Esophagus muscularis mucosa (tissue), 4 donors: ENCODE data around the gene TUBB8. TPM values are rescaled to one million over a fixed set of nuclear protein-coding genes. Genes with fewer than 3 reads are reported as not detected.
A peak's percentile ranks its signal among the peaks of the same experiment; 100 is the strongest.
"Not testable (repeated sequence)": the region's sequence is repeated elsewhere in the genome, so short reads cannot be mapped to it uniquely, and the experiment has no call there.

Experiments used
- DNase-seq: peaks from one replicate; pipeline ENCODE4 v3.0.0-alpha.2; 2017; ENCODE audit errors: extremely low spot score
- H3K27ac ChIP-seq, 4 donors: fragments of 200-600 bp; sonication (generic); replicated peaks in 1 of 4; 1 replicate in 3 of 4; 2 replicates in 1 of 4; pipeline ENCODE4 v1.5.1; 2016 to 2019; ENCODE audit warnings: mild to moderate bottlenecking in 1 of 4
- H3K27me3 ChIP-seq, 4 donors: fragments of 200-600 bp; sonication (generic); one replicate each; pipeline versions ENCODE4 v1.5.1 to v1.6.0; 2016 to 2019
- H3K36me3 ChIP-seq, 4 donors: fragments of 200-600 bp; sonication (generic); one replicate each; pipeline ENCODE4 v1.5.1; 2016 to 2019
- H3K4me1 ChIP-seq, 4 donors: fragments of 200-600 bp; sonication (generic); one replicate each; pipeline ENCODE4 v1.5.1; 2016 to 2019
- H3K4me3 ChIP-seq, 4 donors: fragments of 200-600 bp; sonication (generic); 1 replicate in 2 of 4; 2 replicates in 2 of 4; pipeline ENCODE4 v1.5.1; 2016 to 2019; ENCODE audit warnings: mild to moderate bottlenecking in 4 of 4, moderate library complexity in 1 of 4
- H3K9me3 ChIP-seq, 4 donors: fragments of 200-600 bp; sonication (generic); 1 replicate in 3 of 4; 2 replicates in 1 of 4; pipeline ENCODE4 v1.5.1; 2016 to 2019
- CTCF ChIP-seq, 3 experiments: fragments of 200-600 bp in 2 of 3; fragments of 450-650 bp in 1 of 3; sonication (generic) in 2 of 3; IDR thresholded peaks; one replicate each; pipeline ENCODE4 v1.5.1; 2017 to 2019; ENCODE audit warnings: antibody characterized with exemption in 3 of 3, mild to moderate bottlenecking in 2 of 3, moderate library complexity in 1 of 3
- EP300 ChIP-seq: sonication (generic); formaldehyde crosslinking; IDR thresholded peaks from one replicate; pipeline ENCODE4 v1.6.1; 2017; ENCODE audit warnings: antibody characterized with exemption
- POLR2A ChIP-seq: fragments of 450-650 bp; IDR thresholded peaks from one replicate; pipeline ENCODE4 v1.6.1; 2017; ENCODE audit warnings: antibody characterized with exemption, moderate library complexity, mild to moderate bottlenecking, low read depth
- POLR2AphosphoS5 ChIP-seq, 2 donors: sonication (generic); formaldehyde crosslinking; IDR thresholded peaks; one replicate each; pipeline ENCODE4 v1.6.1; 2017; ENCODE audit warnings: antibody characterized with exemption in 2 of 2
- WGBS: methylation state at CpG from one replicate; pipeline ENCODE4 v1.1.5; 2018; 5-methylcytosine and 5-hydroxymethylcytosine counted together
- intact Hi-C: fragments of 100-400 bp; cut with DNase I; formaldehyde crosslinking; loops from one replicate; pipeline ENCODE4 v1.15.1; 2023
- total RNA-seq, 4 donors: library from RNA; depleted of rRNA; stranded (reverse); fragments of >200 nt; gene quantifications; one replicate each; pipeline versions ENCODE4 v1.1.0 to v1.2.1, GENCODE V29; 2016

The TUBB8 gene
- total RNA-seq, 4 donors from 2014 or later = not detected

GRCh38 chr10:80477-81105, 31.5 kb upstream of the TUBB8 start:
- no peaks in the 10 kb centered on the region for H3K9me3 ChIP-seq
- WGBS = 92% methylated on average over 5 of the region's 7 CpGs
- no peaks in the 10 kb centered on the region for H3K36me3 ChIP-seq
- H3K27me3 ChIP-seq = peaks cover 0 to 38% (median 3%) of the 10 kb centered on the region in 4 donors
- no peak for DNase-seq
- no peak overlapping the region for H3K4me3 ChIP-seq
- no peak for TF ChIP-seq EP300
- TF ChIP-seq POLR2AphosphoS5 (IDR thresholded peaks at IDR 0.05) = no peak
- TF ChIP-seq POLR2A = no peak
- intact Hi-C loops = no loop called here
- peaks cover 0 to 10% (median 7%) of the 10 kb centered on the region in 4 donors for H3K4me1 ChIP-seq
- H3K27ac ChIP-seq = no peak overlapping the region

- TF ChIP-seq CTCF (IDR thresholded peaks at IDR 0.05) (no peak), POLR2AphosphoS5 (IDR thresholded peaks at IDR 0.05) (no peak), POLR2A (no peak), EP300 (no peak)
- no peaks in the 10 kb centered on the region for H3K9me3 ChIP-seq
- intact Hi-C loops = no loop called here
- peaks cover 0 to 10% (median 7%) of the 10 kb centered on the region in 4 donors for H3K4me1 ChIP-seq
- 67% methylated on average over 4 of the region's 4 CpGs for WGBS
- H3K4me3 ChIP-seq = no peak overlapping the region
- peaks cover 0 to 32% (median 3%) of the 10 kb centered on the region in 4 donors for H3K27me3 ChIP-seq
- H3K36me3 ChIP-seq = no peaks in the 10 kb centered on the region
- no peak for DNase-seq
- no peak overlapping the region for H3K27ac ChIP-seq
These were observed 30.6 kb upstream of the TUBB8 start for GRCh38 chr10:79532-80215.

GRCh38 chr10:78556-78955, 29.5 kb upstream of the TUBB8 start:
- intact Hi-C loops = no loop called here
- no peak overlapping the region for H3K4me3 ChIP-seq
- TF ChIP-seq POLR2AphosphoS5 (IDR thresholded peaks at IDR 0.05) (no peak), CTCF (IDR thresholded peaks at IDR 0.05) (no peak), EP300 (no peak), POLR2A (no peak)
- H3K9me3 ChIP-seq = no peaks in the 10 kb centered on the region
- WGBS = 89% methylated on average over 12 of the region's 12 CpGs
- peaks cover 0 to 32% (median 3%) of the 10 kb centered on the region in 4 donors for H3K27me3 ChIP-seq
- DNase-seq = no peak
- no peak overlapping the region for H3K27ac ChIP-seq
- H3K36me3 ChIP-seq = no peaks in the 10 kb centered on the region
- peaks cover 3 to 18% (median 9%) of the 10 kb centered on the region in 4 donors for H3K4me1 ChIP-seq

GRCh38 chr10:74266-74621, 25.1 kb upstream of the TUBB8 start:
- H3K27me3 ChIP-seq, intact Hi-C loops, DNase-seq, H3K9me3 ChIP-seq, H3K27ac ChIP-seq, H3K36me3 ChIP-seq: not testable (repeated sequence)
- 49% methylated on average over 17 of the region's 17 CpGs for WGBS
- Histone ChIP-seq H3K4me1 (peaks cover 3 to 21% (median 9%) of the 10 kb centered on the region in 4 donors), H3K4me3 (peak overlapping the region; percentile 50 to 72 (median 57))

GRCh38 chr10:73543-74265, 24.6 kb upstream of the TUBB8 start:
- peak; percentile 87 for DNase-seq
- H3K27ac ChIP-seq, H3K9me3 ChIP-seq, H3K27me3 ChIP-seq, intact Hi-C loops, H3K36me3 ChIP-seq: not testable (repeated sequence)
- Histone ChIP-seq H3K4me3 (peak overlapping the region; percentile 50 to 72 (median 57)), H3K4me1 (peaks cover 3 to 21% (median 9%) of the 10 kb centered on the region in 4 donors)
- TF ChIP-seq CTCF (IDR thresholded peaks at IDR 0.05) = peak; percentile 56 to 66 (median 61)
- 37% methylated on average over 15 of the region's 65 CpGs for WGBS

GRCh38 chr10:68156-68555, 19.1 kb upstream of the TUBB8 start:
- 80% methylated on average over 5 of the region's 5 CpGs for WGBS
- H3K9me3 ChIP-seq, H3K36me3 ChIP-seq, H3K27ac ChIP-seq, H3K4me1 ChIP-seq, intact Hi-C loops, H3K27me3 ChIP-seq, H3K4me3 ChIP-seq: not testable (repeated sequence)
- peak; percentile 37 for DNase-seq

GRCh38 chr10:49926-50325, 830 bp upstream of the TUBB8 start:
- H3K36me3 ChIP-seq, H3K27me3 ChIP-seq, intact Hi-C loops, H3K4me1 ChIP-seq, H3K4me3 ChIP-seq, H3K27ac ChIP-seq, H3K9me3 ChIP-seq: not testable (repeated sequence)
- WGBS = 88% methylated on average over 2 of the region's 2 CpGs
- DNase-seq = peak; percentile 37

GRCh38 chr10:47864-48263, 1.2 kb downstream of the TUBB8 start:
- H3K27me3 ChIP-seq, H3K27ac ChIP-seq, H3K4me3 ChIP-seq, H3K36me3 ChIP-seq, intact Hi-C loops, H3K4me1 ChIP-seq, H3K9me3 ChIP-seq: not testable (repeated sequence)
- peak; percentile 7 for DNase-seq
- 80% methylated on average over 14 of the region's 16 CpGs for WGBS

GRCh38 chr10:13315-13635, 35.8 kb downstream of the TUBB8 start:
- H3K27ac ChIP-seq, H3K27me3 ChIP-seq, H3K36me3 ChIP-seq, DNase-seq, H3K9me3 ChIP-seq, H3K4me1 ChIP-seq, intact Hi-C loops, H3K4me3 ChIP-seq: not testable (repeated sequence)
- WGBS = 60% methylated on average over 1 of the region's 2 CpGs
